Activated CD8-positive, alpha-beta memory T cell treated with anti-CD3 and anti-CD28 coated beads, Interleukin-2, amount 50 U/mL, for 48 hours (primary cell): ENCODE results near the gene TTC34.

ENCODE experiments used
- DNase-seq: peaks from one replicate; pipeline ENCODE4 v3.0.0-alpha.2; 2020

The TTC34 gene

DNA sequence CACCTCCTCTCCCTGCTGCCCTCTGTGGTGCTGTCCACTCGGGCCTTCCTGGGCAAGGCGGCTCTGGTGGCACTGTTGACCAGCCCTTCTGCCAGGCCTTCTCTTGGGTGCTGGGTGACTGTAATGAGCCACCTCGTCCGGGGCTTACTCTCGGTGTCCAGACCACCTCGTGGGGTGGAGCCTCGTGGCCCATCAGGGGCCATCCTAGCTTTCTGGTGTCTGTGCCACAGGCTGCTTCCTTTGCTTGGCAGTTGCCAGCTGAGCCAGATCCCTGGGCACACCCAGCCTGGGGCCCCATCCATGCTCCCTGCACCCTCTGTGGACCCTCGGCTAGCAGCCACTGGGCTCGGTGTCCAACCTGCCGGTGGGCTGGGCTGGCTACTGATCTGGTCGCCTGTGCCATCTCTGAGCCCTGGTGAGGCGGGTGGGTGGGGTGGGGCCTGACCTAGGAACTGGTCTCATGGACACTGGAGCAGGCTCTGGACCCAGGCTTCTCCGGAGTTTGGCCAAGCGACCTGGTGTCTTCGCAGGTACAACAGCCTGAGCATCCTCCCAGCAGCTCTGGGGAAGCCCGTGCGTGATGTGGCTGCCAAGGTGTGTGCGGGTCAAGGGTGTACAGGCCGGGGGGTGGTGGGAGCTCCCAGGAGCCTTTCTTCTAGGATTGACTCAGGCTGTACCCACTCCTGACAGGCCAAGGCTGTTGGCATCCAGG lies 213.5 kb downstream of the TTC34 start:
- no peak for DNase-seq

GRCh38 chr1:2587071-2587859 lies 214.2 kb downstream of the TTC34 start:
- peak; percentile 71 for DNase-seq

DNA sequence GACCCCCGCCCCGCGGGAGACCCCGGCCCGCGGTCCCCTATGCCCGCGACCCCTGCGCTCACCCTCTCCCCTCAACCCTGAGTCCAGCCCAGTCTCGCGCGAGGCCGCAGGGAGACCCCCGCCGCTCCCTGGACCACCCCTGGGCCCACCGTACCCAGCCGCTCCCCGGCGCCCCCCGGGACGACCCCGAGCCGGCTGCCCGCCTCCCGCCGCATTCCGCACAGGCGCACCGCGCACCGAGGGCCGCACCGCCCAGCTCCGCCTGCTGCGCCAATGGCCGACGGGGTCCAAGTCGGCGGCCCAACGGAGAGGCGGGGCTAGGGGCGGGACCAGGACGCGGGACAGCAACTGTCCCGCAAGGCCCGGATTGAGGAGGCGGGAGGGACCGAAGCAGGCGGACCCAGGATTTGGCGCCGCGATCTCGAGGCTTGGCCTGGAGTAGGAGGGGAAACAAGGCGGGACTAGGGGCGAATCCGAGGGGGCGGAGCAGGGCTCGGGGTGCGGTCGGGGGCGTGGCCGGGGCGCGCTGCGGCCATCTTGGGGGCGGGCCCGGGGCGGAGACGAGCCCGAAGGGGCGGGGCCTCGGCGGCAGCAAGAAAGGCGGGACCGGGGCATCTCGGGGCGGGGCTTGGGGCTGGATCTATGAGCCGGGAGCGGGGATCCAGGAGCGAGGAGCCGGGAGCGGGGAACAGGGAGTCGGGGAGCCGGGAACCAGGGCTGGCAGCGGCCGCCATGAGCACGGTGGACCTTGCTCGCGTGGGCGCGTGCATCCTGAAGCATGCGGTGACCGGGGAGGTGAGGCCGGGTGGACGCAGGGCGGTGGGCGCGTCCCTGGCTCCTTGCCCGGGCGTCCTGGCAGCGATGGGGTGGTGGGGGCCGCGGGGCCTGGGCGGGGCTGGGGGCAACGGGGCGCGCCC lies 215.1 kb downstream of the TTC34 start, which contains the start of gene PRXL2B:
Gene PRXL2B, plus strand, starts transcription at position 624 of the 917 bp plus-strand sequence. Its CDS starts 109 bp downstream, at position 733.
- DNase-seq: peak; percentile 99
